ENCODE measurements around the gene ARHGEF28.

- TF ChIP-seq CTCF (IDR thresholded peaks at IDR 0.05) (no peak), POLR2AphosphoS5 (IDR thresholded peaks at IDR 0.05) (no peak)
Measured at GRCh38 chr5:73629456-73629855, 3.5 kb downstream of the ARHGEF28 start.
